GM20000 (cell line): ENCODE data around the gene CD276.

ENCODE experiments used
- DNase-seq: peaks from one replicate; pipeline ENCODE4 v3.0.0; 2012; ENCODE audit warnings: low spot score
- TF ChIP-seq, protein P1 (sequence below): IDR thresholded peaks from 2 replicates; pipeline ENCODE4 v1.5.1; 2012; ENCODE audit warnings: mild to moderate bottlenecking, control low read depth; ENCODE audit errors: extremely low read depth, missing control alignments

Gene CD276

DNA sequence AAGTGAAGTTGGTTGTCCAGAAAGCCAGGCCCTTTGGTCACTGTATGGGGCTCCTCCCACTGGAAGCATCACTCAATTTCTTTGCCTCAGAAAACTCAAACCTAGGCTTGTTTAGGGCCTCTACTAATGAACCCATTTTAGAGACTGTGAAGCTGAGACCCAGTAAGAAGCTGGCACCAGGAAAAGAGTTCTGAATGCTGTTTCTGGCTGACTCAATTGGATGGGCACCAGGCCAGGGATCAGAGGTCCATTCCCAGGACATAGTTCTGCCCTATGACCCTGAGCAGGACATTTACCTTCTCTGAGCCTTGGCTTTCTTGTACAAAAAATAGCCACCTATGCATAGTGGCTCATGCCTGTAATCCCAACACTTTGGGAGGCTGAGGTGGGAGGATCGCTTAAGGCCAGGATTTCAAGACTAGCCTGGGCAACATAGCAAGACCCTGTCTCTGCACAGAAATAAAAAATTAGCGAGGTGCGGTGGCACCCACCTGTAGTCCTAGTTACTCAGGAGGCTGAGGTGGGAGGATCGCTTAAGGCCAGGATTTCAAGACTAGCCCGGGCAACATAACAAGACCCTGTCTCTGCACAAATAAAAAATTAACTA lies 30.6 kb downstream of the CD276 start:
- DNase-seq, result no peak
- TF ChIP-seq, protein P1, sequence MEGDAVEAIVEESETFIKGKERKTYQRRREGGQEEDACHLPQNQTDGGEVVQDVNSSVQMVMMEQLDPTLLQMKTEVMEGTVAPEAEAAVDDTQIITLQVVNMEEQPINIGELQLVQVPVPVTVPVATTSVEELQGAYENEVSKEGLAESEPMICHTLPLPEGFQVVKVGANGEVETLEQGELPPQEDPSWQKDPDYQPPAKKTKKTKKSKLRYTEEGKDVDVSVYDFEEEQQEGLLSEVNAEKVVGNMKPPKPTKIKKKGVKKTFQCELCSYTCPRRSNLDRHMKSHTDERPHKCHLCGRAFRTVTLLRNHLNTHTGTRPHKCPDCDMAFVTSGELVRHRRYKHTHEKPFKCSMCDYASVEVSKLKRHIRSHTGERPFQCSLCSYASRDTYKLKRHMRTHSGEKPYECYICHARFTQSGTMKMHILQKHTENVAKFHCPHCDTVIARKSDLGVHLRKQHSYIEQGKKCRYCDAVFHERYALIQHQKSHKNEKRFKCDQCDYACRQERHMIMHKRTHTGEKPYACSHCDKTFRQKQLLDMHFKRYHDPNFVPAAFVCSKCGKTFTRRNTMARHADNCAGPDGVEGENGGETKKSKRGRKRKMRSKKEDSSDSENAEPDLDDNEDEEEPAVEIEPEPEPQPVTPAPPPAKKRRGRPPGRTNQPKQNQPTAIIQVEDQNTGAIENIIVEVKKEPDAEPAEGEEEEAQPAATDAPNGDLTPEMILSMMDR, result no peak

DNA sequence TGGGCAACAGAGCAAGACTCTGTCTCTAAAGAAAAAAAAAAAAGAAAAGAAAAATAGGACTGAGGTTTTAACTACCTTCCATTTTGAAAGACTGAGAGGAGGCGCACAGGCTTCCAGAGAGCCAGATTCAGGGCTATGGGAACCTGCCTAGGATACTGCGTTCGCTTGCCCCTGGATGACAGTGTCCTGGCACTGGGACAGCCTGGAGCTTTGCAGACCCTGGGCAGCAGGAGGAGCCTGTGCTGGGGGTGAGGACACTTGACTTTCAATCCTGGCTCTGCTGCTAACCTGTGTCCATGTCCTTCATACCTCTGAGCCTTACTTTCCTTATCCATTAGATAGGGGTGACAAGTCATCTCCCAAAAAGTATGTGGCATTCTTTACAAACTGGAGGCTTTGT lies 31.2 kb downstream of the CD276 start:
- TF ChIP-seq, protein P1, result no peak
- no peak for DNase-seq

DNA sequence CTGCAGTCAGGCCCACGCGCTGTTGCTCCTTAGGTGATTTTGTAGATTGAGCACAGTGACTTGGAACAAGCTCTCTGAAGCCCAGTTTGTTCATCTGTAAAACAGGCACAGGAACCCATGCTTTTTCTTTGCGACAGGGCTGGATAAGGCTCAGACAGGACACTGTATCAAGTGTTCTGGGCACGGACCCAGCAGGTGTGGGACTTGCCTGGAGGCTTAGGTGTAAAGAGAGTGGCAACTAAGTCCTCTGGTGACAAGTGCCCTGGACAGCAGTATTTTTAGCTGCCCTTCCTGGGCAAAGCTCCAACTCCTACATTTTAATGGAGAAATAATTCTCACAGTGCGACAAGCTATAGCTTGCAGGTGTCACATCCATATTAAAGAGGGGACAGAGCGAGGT lies 32.2 kb downstream of the CD276 start:
- TF ChIP-seq, protein P1, result no peak
- no peak for DNase-seq

DNA sequence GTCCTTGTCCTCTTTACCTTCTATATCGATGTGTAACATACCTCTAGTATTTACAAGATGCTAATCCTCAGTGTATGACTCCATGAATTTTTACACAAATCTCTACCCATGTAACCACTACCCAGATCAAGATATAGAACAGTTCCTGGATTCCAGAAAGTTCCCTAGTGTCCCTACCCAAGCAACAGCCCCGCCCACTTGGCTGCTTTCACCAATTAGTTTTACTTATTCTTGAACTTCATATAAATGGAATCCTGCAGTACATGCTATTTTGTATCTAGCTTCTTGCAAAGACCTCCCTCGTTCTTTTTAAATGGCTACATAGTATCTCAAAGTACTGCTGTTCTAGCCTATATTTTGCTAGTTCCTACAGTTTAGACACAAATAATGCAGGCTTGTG lies 33.0 kb downstream of the CD276 start:
- TF ChIP-seq, protein P1, result no peak
- no peak for DNase-seq

DNA sequence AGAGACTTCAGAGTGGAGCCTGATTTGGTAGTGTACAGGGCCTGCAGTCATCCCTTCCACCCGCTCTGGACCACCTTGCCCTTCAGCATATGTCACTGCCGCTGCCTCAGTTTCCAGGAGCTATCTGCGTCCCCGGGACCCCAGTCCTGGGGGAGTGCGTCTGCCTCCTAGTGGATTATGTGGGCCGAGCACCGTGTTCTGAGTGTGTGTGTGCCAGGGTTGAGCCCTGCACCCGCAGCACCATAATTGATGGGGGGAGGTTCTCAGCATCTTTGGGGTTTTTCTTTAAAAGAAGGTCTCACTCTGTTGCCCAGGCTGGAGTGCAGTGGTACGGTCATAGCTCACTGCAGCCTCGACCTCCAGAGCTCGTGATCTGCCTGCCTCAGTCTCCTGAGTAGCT lies 33.6 kb downstream of the CD276 start:
- DNase-seq, result no peak
- TF ChIP-seq, protein P1, result no peak

DNA sequence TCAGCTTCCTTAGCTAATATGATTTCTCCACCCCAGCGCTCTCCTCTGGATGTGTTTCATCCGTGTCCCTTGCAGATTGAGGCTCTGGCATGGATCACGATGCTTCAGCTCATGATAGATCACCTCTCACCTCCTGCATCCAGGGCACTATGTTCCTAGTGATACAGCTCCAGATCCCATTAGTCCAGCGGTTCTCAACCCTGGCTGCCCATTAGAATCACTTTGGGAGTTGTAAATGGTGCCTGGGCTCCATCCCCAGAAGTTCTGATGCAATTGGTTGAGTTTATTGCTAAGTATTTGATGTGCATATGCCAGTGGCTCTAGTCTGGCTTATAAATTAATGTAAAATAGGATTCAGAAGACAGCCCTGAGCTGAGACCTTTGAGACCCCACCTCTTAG lies 34.5 kb downstream of the CD276 start:
- TF ChIP-seq, protein P1, result no peak
- no peak for DNase-seq

DNA sequence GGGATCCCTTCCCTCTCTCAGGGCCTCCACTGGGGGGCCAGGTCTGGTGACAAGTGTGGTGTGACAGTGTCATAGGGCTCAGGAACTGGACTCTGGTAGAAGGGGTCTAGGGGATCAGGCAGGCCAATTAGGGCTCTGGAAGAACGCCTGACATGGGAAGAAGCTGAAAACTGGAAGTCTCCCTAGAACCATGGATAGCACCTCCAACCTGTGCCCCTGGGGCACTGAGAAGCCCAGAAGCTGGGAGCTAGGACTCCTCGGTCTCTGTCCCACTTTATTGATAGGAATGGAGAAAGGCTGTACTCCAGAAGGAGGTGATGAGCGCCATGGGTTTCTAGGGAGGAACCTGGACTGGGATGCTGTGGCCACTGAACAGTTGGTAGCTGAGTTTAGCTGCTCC lies 38.2 kb downstream of the CD276 start:
- TF ChIP-seq, protein P1, result no peak
- DNase-seq, result no peak
